MM.1S (cell line): ENCODE results near the gene OR2K2.

Experiments used
- CTCF ChIP-seq: fragments of 300-600 bp; sonication (generic); IDR thresholded peaks from 2 replicates; pipeline ENCODE4 v1.5.1; 2016; ENCODE audit warnings: antibody characterized with exemption, low read length, mixed read lengths
- EZH2 ChIP-seq: fragments of 300-600 bp; sonication (generic); optimal IDR thresholded peaks from 2 replicates; pipeline ENCODE3; 2017; ENCODE audit warnings: low read depth, mild to moderate bottlenecking, antibody characterized with exemption, low read length, mixed read lengths

GRCh38 chr9:111360881-111361280, 30.9 kb upstream of the OR2K2 start:
- no peak for TF ChIP-seq CTCF
- TF ChIP-seq EZH2: no peak
